22Rv1 (cell line): ENCODE measurements around the gene ACOD1.

Experiments used
- H3K27ac ChIP-seq: fragments of 450-650 bp; 2 replicates; pipeline ENCODE4 v1.5.1; 2017
- ZFX ChIP-seq: fragments of 450-650 bp; IDR thresholded peaks from 2 replicates; pipeline ENCODE4 v1.6.1; 2017; ENCODE audit warnings: antibody characterized with exemption, borderline replicate concordance
- TF ChIP-seq, protein P1 (sequence below): fragments of 450-650 bp; IDR thresholded peaks from 2 replicates; pipeline ENCODE4 v1.5.1; 2017; ENCODE audit warnings: mild to moderate bottlenecking

The ACOD1 gene

GRCh38 chr13:76974618-76974975 is 26.3 kb downstream of the ACOD1 start:
- TF ChIP-seq, protein P1, sequence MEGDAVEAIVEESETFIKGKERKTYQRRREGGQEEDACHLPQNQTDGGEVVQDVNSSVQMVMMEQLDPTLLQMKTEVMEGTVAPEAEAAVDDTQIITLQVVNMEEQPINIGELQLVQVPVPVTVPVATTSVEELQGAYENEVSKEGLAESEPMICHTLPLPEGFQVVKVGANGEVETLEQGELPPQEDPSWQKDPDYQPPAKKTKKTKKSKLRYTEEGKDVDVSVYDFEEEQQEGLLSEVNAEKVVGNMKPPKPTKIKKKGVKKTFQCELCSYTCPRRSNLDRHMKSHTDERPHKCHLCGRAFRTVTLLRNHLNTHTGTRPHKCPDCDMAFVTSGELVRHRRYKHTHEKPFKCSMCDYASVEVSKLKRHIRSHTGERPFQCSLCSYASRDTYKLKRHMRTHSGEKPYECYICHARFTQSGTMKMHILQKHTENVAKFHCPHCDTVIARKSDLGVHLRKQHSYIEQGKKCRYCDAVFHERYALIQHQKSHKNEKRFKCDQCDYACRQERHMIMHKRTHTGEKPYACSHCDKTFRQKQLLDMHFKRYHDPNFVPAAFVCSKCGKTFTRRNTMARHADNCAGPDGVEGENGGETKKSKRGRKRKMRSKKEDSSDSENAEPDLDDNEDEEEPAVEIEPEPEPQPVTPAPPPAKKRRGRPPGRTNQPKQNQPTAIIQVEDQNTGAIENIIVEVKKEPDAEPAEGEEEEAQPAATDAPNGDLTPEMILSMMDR: no peak
- TF ChIP-seq ZFX: no peak
- H3K27ac ChIP-seq: no peak overlapping the region

GRCh38 chr13:76975863-76976262 is 27.6 kb downstream of the ACOD1 start:
- TF ChIP-seq, protein P1: no peak
- no peak for TF ChIP-seq ZFX

GRCh38 chr13:76976490-76976889 is 28.2 kb downstream of the ACOD1 start:
- no peak for TF ChIP-seq ZFX
- TF ChIP-seq, protein P1: no peak

More at GRCh38 chr13:76975863-76976262, 27.6 kb downstream of the ACOD1 start:
- no peak overlapping the region for H3K27ac ChIP-seq

GRCh38 chr13:76976929-76977328 is 28.6 kb downstream of the ACOD1 start:
- TF ChIP-seq, protein P1: no peak
- no peak for TF ChIP-seq ZFX
- no peak overlapping the region for H3K27ac ChIP-seq

More at GRCh38 chr13:76976490-76976889, 28.2 kb downstream of the ACOD1 start:
- H3K27ac ChIP-seq: no peak overlapping the region

DNA sequence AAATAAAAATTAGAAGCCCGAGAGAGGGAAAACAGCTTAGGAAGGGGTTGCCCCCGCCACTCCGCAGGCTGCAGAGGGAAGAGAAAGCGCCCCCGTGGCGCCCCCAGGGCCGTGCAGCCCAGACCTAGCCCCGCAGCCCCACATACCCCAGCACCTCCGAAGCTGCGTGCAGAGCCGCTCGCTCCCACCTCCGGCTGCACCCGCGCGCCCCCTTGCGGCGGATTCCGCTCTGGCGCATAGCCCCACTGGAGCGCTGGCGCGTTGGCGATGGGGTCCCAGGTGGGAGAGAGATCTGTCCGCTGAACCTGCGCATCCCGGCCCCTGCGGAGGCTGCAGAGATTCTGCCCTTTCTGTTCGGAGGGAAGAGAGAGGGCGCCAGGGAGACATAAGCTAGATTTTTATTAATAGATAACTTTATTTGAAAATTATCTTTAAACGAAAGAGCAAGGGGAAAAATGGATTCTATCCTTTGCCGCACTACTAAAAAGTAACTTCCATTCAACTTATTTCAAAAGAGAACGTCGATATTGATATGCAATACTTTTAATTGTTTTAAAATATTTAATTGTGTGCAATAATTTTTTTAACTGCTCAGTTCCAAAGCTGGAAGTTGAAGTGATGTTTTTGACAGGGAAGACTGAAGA is 31.9 kb downstream of the ACOD1 start:
- TF ChIP-seq, protein P1: peak; percentile 99
- TF ChIP-seq ZFX: no peak
- H3K27ac ChIP-seq: no peak overlapping the region

- TF ChIP-seq, protein P1: no peak
- no peak for TF ChIP-seq ZFX
- no peak overlapping the region for H3K27ac ChIP-seq
These were observed 33.8 kb downstream of the ACOD1 start for GRCh38 chr13:76982061-76982460.

- TF ChIP-seq ZFX: no peak
- TF ChIP-seq, protein P1: no peak
- H3K27ac ChIP-seq: no peak overlapping the region
These were observed 35.4 kb downstream of the ACOD1 start for GRCh38 chr13:76983676-76984075.
